SKM-1 (cell line): Measurements from ENCODE around the gene BTBD8.
"Not testable (repeated sequence)": the region's sequence is repeated elsewhere in the genome, so short reads cannot be mapped to it uniquely, and the experiment has no call there.

Experiments
- DNase-seq: peaks from one replicate; lab custom pipeline; 2025; ENCODE audit not compliant: unreplicated experiment; lab: John Stamatoyannopoulos, UW

Gene BTBD8

DNA sequence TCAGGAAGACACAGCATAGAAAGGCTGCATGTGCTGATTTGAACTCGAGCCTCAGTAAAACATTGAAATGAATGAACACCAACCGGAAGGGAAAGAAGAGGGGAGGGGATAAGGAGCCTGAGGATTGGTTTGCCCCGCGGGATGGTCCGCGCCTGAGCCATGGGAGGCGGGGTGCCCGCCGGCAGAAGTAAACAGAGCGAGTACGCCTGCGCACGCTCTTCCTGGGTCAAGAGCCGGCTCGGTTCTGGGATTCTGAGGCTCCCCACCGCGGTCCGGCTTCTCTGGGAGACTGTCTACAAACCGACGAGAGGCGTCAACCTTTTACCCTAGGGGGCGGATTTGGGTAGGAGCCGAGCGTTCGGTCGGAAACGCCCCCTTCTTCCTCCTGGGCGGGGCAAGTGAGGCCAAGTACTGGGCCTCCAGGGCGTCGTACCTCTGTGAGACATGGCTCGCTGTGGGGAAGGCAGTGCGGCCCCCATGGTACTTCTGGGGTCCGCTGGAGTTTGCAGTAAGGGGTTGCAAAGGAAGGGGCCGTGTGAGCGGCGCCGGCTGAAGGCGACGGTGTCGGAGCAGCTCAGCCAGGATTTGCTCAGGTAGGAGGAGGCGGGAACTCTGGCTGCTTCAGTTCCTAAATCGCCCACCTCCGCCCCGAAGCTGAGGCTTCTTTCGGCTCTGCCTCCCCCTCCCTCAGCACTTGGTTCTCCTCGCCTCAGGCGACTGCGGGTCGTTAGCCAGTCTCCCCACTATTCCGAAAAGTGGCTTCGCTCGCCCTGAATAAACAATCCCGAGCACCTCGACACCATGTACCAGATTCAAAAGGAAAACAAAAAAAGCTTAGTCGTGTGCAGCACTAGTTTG lies at the start of gene BTBD8:
BTBD8 (plus strand) TSS at position 218 of the 858 bp plus-strand sequence; CDS start at position 445, 227 bp downstream.
- peak; percentile 37 for DNase-seq

DNA sequence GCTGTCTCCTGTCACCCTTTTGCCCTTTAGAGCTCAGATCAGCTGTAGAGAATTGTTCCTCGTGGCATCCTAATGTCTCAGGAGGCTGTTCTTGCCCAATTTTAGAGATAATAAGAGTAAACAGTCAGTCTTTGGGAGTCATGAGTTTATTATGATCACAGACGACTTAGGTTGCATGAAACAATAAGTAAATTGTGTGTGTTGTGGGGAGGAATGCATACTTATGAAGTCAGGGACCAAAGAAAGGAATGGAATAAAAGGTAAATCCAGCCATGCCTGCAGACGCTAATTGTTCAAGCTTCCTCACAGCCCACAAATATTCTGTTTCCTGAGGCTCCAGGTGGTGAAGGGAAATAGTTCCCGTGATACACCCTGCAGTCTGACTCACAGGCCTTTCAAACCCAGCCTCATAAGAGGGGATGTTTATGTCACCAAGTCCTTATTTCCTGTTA lies 49.5 kb upstream of the BTBD8 start:
- no peak for DNase-seq

DNA sequence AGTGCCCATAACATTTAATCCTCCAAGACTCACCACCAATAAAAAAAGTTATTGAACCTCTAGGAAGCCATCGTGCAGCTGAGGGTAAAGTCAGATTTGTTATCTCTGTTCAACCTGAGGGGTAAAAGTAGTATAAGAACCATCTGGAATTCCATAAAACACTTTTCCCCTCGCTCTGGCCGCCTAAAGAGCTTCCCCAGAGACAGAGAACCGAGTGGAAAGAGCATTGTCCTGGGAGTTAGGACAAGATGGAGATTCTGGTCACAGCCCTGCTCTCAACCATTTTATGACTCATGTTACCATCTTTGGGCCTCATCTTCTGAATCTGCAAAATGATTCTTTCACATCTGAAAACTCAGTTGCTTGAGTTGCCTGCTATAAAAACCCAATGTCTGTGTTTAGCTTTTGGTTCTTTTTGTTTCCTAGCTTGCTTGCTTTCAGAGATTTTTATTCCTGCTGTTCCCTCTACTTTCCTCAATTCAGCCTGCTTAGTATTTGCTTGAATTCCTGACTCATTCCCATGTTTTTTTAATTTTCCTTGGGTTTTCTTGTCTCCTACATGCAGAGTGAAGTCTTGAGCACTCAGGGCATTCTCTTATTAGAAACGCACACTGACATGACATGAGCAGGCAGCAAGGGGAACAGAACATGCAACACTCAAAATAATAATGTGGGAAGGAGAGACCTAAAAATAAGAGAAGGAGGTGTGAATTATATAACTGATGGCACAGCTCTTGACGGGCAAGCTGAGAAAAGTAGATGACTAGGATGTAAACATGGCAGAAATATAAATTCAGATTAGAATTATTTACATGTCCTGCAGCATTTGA lies 48.6 kb upstream of the BTBD8 start:
- no peak for DNase-seq

DNA sequence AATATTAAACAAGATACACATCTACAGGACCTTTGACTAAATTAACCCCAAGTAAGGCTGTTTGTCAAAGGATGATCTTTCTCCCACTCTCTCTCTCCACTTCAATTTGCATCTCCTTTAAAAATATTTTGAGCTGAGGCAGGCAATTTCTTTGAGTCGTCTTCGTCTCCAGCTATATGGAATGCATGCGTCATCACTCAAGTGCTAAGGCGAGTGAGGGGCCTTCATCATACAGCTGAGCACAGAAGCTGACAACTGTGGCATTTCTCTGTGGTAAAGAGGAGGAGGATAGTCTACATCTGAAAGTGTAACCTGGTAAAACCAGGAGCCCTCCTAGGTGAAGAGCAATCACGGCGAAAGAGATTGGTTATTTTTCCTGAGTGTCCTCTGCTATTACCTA lies 42.7 kb upstream of the BTBD8 start:
- DNase-seq, result no peak

DNA sequence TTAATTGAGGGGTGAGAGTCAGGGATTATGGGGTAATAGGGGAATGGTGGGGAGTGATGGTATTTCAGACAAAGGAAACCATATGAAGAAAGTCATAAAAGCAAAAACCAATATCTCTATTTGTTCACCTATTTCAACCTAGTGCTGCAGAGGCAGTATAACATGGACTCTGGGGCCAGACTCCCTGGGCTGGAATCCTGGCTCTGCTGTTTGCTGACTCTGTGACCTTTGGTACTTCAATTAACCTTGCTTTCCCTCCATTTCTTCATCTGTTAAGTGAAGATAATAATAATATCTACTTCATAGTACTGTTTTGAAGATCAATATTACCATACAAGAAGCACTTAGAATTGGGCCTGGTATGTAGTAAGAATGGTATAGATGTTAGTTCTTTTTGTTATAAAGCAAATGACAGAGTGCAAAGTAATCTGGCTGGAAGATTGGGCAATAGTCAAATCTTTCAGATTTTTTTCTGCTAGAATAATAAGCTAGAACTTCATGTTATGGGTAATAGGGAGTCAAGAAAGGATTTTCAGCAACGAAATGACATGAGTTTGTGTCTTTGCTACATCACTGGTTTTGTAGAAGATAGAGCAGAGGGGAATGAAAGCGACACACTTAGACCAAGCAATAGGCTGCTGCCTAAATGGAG lies 41.3 kb upstream of the BTBD8 start:
- DNase-seq, result no peak

DNA sequence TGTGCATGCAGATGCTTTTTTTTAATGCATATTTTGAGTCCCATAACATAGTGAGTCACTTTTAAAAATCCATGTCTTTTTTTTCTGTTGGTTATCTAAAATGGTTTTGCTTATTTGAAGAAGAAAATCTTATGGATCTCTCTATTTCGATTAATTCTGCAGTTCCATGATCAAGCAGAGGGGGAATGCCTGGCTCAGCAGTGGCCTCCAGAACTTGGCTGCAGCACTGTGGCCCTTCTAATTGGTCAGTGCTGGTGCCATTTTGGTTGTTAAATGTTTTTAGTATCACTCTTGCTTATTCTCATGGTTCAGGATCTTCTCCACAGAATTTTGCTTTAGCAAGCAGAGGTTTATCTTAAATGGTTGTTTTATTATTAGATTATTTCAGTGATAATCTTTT lies 39.2 kb upstream of the BTBD8 start:
- DNase-seq, result no peak

DNA sequence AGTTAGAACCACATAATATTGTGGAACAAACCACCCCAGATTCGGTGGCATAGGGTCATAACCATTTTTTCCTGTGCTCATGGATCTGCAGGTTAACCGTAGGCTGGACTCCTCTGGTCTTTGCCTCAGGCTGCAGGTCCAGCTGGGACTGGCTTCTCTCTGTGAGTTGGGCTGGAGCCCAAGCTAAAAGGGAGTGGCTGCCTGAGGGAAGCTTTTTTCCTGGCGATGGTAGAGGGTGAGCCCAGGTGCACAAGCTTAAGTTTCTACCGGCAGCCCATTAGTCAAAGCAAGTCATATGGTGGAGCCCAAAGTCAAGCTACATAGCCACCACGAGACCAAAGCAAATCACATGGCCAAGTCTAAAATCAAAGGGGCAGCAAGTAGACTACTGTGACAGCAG lies 36.5 kb upstream of the BTBD8 start:
- DNase-seq, result no peak

DNA sequence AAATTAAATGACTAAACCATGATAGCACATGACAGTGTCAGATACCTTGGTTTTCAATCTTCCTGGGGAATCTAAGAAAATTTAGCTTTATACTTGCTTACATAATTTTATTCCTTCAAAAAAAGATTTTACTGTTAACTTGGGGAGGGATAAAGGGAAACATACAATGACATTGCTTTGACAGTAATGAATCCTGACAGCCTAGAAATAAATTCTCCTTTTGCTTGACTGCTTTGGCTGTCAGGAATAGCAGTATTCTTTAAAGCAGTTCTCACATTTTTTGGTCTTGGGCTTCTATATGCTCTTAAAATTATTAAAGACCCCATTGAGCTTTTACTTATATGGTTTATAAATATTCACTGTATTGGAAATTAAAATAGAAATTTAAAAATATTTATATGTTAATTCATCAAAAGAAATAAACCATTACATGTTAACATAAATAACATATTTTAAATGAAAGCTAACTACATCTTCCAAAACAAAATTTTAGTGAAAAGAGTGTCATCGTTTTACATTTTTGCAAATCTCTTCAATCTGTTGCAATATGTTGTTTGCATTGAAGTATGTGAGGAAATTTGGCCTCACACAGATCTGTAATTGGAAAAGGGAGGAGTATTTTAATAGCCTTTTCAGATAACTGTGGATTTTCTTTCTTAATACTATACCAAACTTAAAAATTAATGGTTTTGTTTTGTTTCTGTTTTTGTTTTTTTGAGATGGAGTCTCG lies 34.2 kb upstream of the BTBD8 start:
- no peak for DNase-seq

DNA sequence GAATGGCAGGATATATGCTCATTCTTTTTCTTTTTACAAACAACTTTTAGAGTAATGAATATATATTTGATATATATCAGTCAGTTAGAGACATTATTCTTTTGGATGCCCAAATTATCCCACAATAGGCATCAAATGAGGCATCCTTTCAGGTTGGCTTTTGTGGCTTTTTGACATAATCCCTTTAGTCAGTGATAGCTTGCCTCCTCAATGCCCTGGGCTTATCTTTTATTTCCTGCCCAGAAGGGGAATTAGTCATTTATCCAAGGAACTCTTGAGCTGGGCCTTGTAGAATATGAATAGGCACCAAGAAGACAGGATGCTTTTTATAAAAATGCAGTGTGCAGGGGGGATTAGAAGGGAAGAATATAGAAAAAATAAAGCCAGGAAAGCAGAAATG lies 28.2 kb upstream of the BTBD8 start:
- DNase-seq, result no peak

DNA sequence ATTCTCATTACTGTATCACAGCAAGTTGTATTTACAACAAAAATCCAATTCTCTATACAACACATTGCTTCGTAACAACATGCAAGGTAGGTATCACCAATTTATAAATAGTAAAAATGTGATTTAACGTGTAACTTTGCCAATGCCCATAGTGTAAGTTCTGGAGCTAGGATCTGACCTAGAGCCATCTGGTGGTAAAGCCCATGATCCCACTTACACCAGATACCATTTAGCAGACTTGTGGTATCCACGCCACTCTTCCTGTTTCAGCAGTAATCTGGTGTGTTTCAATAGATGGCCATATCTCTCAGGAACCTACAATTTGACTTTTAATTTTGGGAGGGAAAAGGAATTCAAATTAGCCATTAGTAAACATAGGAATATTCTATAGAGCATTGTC lies 15.1 kb upstream of the BTBD8 start:
- no peak for DNase-seq

DNA sequence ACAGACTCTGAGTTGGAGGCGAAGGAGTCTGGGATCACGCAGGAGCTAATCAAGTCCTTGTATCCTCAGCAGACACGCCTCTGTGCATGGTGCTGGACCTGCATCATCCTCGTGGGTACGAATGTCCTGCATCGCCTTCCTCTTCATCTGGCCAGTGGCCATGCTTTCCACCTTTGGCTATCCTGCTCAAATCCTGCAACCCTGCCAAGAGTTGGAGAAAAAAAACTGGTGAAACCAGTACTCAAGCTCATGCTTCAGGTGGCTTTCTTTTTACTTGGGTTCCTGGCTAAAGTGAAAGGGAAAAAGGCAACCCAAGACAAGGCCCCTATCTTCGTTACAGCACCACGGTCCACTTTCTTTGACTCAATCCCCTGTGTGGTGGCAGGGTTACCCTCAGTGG lies 13.8 kb upstream of the BTBD8 start:
- DNase-seq, result no peak

DNA sequence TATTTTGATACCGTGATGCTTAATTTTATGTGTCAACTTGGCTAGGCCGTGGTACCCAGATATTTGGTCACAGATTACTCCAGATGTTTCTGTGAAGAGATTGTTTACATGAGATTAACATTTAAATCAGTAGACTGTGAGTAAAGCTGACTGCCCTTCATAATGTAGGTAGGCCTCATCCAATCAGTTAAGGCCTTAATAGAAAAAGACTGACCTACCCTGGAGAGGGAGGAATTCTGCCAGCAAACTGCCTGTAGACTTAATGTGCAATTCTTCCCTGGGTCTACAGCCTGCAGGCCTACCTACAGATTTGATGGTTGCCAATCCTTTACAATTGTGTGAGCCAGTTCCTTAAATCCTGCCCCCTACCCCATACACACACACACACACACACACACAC lies 9.3 kb upstream of the BTBD8 start:
- DNase-seq, result no peak

DNA sequence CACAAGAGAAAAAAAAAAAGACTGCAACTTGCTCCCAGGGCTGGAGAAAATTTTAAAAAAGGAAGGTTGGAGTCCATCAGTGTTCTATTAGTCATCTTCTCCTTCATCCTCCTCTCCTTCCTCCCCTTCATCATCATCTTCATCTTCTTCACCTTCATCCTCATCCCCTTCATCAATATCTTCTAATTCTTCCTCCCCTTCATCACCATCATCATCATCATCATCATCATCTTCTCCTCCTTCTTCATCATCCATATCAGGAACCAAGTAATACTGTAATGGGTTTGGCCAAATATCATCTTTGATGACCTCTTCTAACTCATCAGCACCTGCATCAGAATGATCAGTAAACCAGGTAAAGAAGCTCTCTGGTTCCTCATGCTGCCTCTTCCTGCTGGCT lies 5.7 kb upstream of the BTBD8 start:
- DNase-seq, result not testable (repeated sequence)

DNA sequence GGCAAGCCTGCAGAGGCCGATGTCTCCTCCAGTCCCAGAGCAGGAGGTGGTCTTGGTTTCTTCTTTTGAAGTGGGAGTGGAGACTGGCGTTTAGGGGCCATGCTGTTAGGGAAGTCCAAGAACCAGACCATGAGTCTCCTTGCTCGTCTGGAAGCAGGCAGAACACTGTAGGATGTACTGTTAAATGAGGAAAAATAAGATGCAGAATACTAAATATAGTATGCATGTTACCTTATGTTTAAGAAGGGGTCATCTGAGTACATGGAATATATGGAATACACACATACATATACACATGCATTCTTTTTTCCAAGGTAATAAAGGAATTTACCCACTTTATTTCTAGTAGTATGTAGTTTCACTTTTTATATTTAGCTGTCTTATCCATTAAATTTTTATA lies 4.8 kb upstream of the BTBD8 start, which contains the start of gene SETSIP:
SETSIP (minus strand) TSS at position 101 of the 400 bp plus-strand sequence; CDS start at position 101, 0 bp downstream.
- no peak for DNase-seq

DNA sequence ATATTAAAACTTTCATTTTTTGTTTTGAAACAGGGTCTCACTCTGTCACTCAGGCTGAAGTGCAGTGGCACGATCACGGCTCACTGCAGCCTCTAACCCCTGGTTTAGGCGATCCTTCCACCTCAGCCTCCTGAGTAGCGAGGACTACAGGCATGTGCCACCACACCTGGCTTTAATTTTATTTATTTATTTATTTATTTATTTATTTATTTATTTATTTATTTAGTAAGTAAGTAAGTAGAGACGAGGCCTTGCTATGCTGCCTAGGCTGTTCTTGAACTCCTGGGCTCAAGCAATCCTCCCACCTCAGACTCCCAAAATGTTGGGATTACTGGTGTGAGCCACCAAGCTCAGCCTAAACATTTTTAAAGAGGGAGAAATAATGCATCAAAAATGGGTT lies 3.8 kb upstream of the BTBD8 start:
- DNase-seq, result no peak

DNA sequence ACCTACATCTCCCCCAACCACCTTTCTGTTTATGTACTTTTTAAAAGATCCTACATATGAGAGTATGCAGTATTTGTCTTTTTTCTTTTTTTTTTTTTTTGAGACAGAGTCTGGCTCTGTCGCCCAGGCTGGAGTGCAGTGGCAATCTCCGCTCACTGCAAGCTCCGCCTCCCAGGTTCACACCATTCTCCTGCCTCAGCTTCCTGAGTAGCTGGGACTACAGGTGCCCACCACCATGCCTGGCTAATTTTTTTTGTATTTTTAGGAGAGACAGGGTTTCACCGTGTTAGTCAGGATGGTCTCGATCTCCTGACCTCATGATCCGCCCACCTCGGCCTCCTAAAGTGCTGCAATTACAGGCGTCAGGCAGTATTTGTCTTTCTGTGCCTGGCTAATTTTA lies 2.1 kb upstream of the BTBD8 start:
- DNase-seq, result not testable (repeated sequence)

DNA sequence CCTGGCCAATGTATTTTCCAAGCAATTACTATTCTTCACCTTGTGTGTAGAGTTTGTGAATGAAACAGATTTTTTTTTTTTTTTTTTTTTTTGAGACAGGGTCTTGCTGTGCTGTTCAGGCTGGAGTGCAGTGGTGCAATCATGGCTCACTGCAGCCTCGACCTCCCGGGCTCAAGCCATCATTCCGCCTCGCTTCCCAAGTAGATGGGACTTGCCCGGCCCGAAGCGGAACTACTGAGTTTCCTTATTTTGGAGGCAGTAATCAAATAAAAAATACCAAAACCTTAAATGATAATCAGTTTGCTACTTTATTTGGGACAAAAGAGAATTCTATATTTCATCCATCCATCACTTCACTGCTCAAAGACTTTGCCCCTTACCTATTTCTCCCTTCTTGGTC lies 704 bp upstream of the BTBD8 start:
- DNase-seq, result no peak

DNA sequence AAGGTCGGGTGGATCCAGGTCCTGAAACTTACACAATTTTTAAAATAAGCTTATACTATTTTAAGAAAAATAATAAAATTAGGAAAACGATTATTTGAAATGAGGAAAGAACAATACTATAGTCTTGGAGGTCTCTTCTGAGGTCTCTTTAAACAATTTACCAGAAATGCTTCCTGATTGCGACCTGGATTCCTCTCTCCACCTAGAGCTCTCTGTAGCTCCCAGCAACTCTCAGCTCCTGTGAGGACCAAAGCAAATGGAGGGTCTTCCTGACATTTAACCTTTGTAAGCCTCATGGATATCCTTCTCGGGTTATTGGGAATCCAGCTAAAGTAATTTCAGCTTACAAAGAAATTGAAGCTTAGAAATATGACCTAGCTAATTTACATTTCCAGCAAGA lies 886 bp downstream of the BTBD8 start:
- no peak for DNase-seq

DNA sequence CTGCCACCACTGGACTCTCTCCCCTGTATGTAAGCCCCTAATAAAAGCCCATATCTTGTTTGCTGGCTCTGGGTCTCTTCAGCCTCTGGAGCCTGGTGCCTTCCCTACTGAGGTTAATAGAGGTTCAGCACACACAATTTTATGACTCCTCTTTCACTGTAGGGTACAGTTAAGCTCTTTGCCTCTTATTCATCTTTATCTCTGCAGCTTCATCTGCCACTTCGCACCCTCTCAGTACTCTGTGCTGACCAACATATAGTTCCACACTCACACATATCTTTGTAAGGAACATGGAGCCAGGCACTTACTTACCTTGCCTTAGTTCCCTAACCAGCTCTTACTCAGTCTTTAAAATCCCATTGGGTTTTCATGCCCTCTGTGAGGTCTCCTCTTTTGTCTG lies 4.5 kb downstream of the BTBD8 start:
- DNase-seq, result no peak

DNA sequence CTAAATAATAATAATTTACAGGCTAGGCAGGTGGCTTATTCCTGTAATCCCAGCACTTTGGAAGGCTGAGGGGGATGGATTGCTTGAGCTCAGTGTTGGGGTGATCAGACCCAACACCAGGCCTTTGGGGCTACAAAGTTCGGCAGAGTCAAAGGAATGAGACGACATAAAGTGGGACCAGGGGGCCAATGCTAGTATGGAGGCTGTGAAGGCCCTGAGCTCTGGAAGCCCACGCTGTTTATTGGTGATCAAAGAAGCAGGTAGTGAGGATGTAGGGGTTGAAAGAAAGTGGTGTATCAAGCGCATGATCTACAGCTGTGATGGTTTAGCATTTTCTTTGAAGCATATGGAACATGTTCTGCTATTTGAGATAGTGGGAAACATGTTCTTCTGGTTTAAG lies 5.6 kb downstream of the BTBD8 start:
- no peak for DNase-seq

DNA sequence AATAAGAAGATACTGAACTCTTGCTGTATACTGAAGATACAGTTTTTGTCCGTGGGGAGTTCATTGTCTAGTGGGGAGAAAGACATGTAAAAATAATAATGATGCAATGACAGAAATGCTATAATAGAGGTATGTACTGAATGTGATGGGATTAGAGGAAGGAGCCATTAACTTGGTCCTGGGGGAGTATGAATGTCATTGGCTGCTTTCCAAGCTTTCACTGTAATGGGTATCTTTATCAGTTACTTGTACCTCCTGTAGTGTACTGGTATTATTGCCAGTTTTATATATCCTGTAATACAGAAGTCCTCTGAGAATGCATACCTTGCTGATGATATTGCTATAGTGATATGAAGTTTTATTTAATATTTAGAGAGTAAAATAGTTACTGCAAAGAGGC lies 7.4 kb downstream of the BTBD8 start:
- DNase-seq, result no peak
